ENCODE results near the gene AP1G2. TPM values are rescaled to one million over a fixed set of nuclear protein-coding genes. Genes with fewer than 3 reads are reported as not detected.
A peak's percentile ranks its signal among the peaks of the same experiment; 100 is the strongest.
"Not testable (repeated sequence)": the region's sequence is repeated elsewhere in the genome, so short reads cannot be mapped to it uniquely, and the experiment has no call there.

Gene AP1G2
- total RNA-seq, 1 experiment from 2014 or later: 69.7 TPM

DNA sequence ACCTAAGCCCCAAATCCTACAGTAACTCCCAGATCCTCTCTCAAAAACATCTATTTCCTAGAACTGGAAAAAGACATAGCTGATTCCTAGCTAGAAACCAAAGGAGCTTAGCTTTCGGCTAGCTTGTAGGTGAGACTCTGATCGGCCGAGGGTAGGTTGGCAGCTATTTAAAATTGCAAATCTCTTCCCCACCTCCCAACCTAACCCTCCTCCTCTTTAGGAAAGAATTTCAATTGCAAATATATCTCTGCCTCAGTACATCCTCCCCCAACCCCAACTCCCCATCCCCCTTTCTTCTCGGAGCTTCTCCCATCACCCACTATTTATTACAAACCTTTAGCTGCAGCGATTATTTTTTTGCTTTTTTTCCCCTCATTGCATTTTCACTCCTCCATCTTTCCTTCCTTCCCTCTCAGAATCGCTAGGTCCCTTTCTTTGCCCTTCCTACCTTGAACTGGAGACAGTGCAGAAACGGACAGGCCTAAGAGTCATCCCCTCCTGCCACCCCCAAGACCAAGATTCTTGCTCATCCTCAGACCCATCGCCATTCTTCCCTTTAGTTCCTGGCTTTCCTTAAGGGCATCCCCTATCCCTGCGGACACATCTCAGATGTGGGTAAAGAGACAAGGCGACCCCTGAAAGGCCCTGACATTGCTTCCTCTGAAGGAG is 29.4 kb downstream of the AP1G2 start:
- Histone ChIP-seq H3K9ac (ENCODE audit: low read length) (no peak overlapping the region), H3K79me2 (ENCODE audit: low read length) (no peaks in the 10 kb centered on the region), H3K9me3 (ENCODE audit: low read length) (no peaks in the 10 kb centered on the region), H3K4me2 (ENCODE audit: low read length) (no peak overlapping the region), H3K27ac (ENCODE audit: low read length) (no peak overlapping the region), H4K20me1 (ENCODE audit: low read length) (no peaks in the 10 kb centered on the region), H2AFZ (ENCODE audit: low read length) (no peak overlapping the region), H3K36me3 (ENCODE audit: low read depth, low read length) (no peaks in the 10 kb centered on the region; the same call in 1 of the 2 replicates), H3K27me3 (ENCODE audit: low read length) (no peaks in the 10 kb centered on the region), H3K4me1 (ENCODE audit: insufficient read depth, low read length) (no peaks in the 10 kb centered on the region), H3F3A (ENCODE audit: low read length, unreplicated experiment) (no peaks in the 10 kb centered on the region), H3K9me2 (replicated peaks; ENCODE audit: low read length) (no peaks in the 10 kb centered on the region), H3K4me3 (ENCODE audit: low read length) (no peak overlapping the region)
- TF ChIP-seq, protein P1, sequence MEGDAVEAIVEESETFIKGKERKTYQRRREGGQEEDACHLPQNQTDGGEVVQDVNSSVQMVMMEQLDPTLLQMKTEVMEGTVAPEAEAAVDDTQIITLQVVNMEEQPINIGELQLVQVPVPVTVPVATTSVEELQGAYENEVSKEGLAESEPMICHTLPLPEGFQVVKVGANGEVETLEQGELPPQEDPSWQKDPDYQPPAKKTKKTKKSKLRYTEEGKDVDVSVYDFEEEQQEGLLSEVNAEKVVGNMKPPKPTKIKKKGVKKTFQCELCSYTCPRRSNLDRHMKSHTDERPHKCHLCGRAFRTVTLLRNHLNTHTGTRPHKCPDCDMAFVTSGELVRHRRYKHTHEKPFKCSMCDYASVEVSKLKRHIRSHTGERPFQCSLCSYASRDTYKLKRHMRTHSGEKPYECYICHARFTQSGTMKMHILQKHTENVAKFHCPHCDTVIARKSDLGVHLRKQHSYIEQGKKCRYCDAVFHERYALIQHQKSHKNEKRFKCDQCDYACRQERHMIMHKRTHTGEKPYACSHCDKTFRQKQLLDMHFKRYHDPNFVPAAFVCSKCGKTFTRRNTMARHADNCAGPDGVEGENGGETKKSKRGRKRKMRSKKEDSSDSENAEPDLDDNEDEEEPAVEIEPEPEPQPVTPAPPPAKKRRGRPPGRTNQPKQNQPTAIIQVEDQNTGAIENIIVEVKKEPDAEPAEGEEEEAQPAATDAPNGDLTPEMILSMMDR (conservative IDR thresholded peaks at IDR 0.05; ENCODE audit: low read depth, low read length): no peak
- TF ChIP-seq EZH2 (IDR thresholded peaks at IDR 0.05; ENCODE audit: low read length, unreplicated experiment) (no peak), EZH2phosphoT487 (IDR thresholded peaks at IDR 0.05; ENCODE audit: borderline replicate concordance, low read length) (no peak)
- DNase-seq (no peak), ATAC-seq (no peak)
- intact Hi-C loops (cut with micrococcal nuclease): no loop called here
- POLR2A ChIA-PET (ENCODE audit: unreplicated experiment): no interaction called here
- CTCF ChIA-PET: interaction anchor here (0.6 kb wide), 1 partner anchor 60 kb away, joined by 3 read pairs; no protein-coding TSS in a partner anchor
- BruUV-seq (replicated peaks): no TSS peak

DNA sequence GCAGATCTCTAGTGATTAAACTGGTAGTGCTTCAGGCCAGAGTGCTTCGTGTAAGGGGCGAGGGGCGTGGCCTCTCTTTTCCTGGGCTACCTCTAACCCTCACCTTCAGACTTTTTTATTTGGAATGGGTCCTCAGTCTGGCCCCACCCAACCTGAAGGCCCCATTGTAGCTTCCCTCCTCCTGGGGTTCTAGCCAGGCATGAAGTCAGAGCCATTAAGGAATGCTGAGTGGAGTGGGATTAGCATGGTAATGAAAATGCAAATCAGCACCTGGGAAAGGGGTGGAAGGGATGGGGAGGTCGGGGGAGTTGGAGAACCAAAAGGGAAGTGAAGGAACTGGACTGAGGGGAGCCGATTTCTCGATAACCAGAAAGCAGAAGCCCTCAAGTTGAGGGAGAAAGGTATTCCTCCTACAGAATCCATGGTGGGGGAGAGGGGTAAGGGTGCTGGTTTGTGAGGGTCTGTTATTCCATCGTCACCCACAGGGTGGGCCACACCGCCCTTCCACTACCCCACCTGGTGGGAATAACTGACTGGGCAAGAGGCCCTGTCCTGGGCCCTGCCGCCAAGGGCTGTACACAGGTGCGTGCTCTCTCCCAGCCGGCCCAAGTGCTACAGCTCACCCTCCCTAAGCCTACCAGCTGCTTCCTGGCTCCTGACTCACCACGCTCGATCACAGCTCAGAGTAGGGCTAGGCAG is 30.1 kb downstream of the AP1G2 start:
- Histone ChIP-seq H4K20me1 (ENCODE audit: low read length) (no peaks in the 10 kb centered on the region), H3K27me3 (ENCODE audit: low read length) (no peaks in the 10 kb centered on the region), H3F3A (ENCODE audit: low read length, unreplicated experiment) (no peaks in the 10 kb centered on the region), H3K27ac (ENCODE audit: low read length) (no peak overlapping the region), H3K9ac (ENCODE audit: low read length) (no peak overlapping the region), H3K4me1 (ENCODE audit: insufficient read depth, low read length) (no peaks in the 10 kb centered on the region), H2AFZ (ENCODE audit: low read length) (no peak overlapping the region), H3K36me3 (ENCODE audit: low read depth, low read length) (no peaks in the 10 kb centered on the region), H3K4me2 (ENCODE audit: low read length) (no peak overlapping the region), H3K9me2 (replicated peaks; ENCODE audit: low read length) (no peaks in the 10 kb centered on the region), H3K4me3 (ENCODE audit: low read length) (no peak overlapping the region), H3K9me3 (ENCODE audit: low read length) (no peaks in the 10 kb centered on the region), H3K79me2 (ENCODE audit: low read length) (no peaks in the 10 kb centered on the region)
- intact Hi-C loops (cut with micrococcal nuclease): no loop called here
- ATAC-seq: peak; percentile 77
- TF ChIP-seq EZH2 (IDR thresholded peaks at IDR 0.05; ENCODE audit: low read length, unreplicated experiment) (no peak), EZH2phosphoT487 (IDR thresholded peaks at IDR 0.05; ENCODE audit: borderline replicate concordance, low read length) (no peak)
- TF ChIP-seq, protein P1 (conservative IDR thresholded peaks at IDR 0.05; ENCODE audit: low read depth, low read length): no peak
- CTCF ChIA-PET: interaction anchor here (0.6 kb wide), 1 partner anchor 59 kb away, joined by 3 read pairs; no protein-coding TSS in a partner anchor
- POLR2A ChIA-PET (ENCODE audit: unreplicated experiment): no interaction called here
- no peak for DNase-seq
- BruUV-seq (replicated peaks): no TSS peak

DNA sequence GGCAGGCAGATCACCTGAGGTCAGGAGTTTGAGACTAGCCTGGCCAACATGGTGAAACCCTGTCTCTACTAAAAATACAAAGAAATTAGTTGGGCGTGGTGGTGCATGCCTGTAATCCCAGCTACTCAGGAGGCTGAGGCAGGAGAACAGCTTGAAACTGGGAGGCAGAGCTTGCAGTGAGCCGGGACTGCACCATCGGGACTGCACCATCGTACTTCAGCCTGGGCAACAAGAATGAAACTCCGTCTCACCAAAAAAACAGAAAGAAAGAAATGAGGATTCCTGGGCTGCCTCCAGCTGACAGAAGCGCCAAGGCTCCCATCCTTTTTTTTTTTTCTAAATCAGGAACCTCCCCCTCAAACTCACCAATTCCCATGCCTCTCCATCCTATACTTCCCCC is 30.7 kb downstream of the AP1G2 start:
- H4K20me1 ChIP-seq (ENCODE audit: low read length); H3K4me1 ChIP-seq (ENCODE audit: insufficient read depth, low read length); H3K27me3 ChIP-seq (ENCODE audit: low read length); POLR2A ChIA-PET (ENCODE audit: unreplicated experiment); BruUV-seq (replicated peaks); H3K9me2 ChIP-seq (replicated peaks; ENCODE audit: low read length); H3F3A ChIP-seq (ENCODE audit: low read length, unreplicated experiment); H3K9ac ChIP-seq (ENCODE audit: low read length); H3K36me3 ChIP-seq (ENCODE audit: low read depth, low read length); CTCF ChIA-PET; H3K79me2 ChIP-seq (ENCODE audit: low read length); ATAC-seq; DNase-seq; H3K4me3 ChIP-seq (ENCODE audit: low read length); H3K4me2 ChIP-seq (ENCODE audit: low read length); intact Hi-C loops (cut with micrococcal nuclease); H3K9me3 ChIP-seq (ENCODE audit: low read length); H2AFZ ChIP-seq (ENCODE audit: low read length); H3K27ac ChIP-seq (ENCODE audit: low read length): not testable (repeated sequence)

Measured in PC-3 (cell line).